ENCODE data around the gene RIC1. TPM values are rescaled to one million over a fixed set of nuclear protein-coding genes. Genes with fewer than 3 reads are reported as not detected.

The RIC1 gene
- total and polyA plus RNA-seq, 2 of the 4 experiments (the other 2 are of a cell fraction) = 28.8 to 76.9 TPM

GRCh38 chr9:5671711-5672353 lies 42.9 kb downstream of the RIC1 start:
- in situ Hi-C loops (cut with MboI; ENCODE audit: low sequenced_read_pairs) = no loop called here
- no CpG with 5 or more reads among the region's 3 CpGs for WGBS, 2 experiments (ENCODE audit: extremely low coverage in 2 of 2, insufficient read length in 1 of 2)

More at GRCh38 chr9:5671711-5672353, 42.9 kb downstream of the RIC1 start:
- no peak overlapping the region for H4K91ac ChIP-seq (ENCODE audit: insufficient read depth, low read depth, low read length)
- H3K4me3 ChIP-seq (ENCODE audit: insufficient read depth, low read depth, low read length) = no peak overlapping the region
- no peak for ATAC-seq (ENCODE audit: low read depth)
- no peak overlapping the region for H3K14ac ChIP-seq (replicated peaks; ENCODE audit: low read depth, low read length)
- no peak overlapping the region for H3K23ac ChIP-seq (ENCODE audit: low read depth, low read length)
- no peak overlapping the region for H3K4ac ChIP-seq (ENCODE audit: low read depth, low read length)
- no peak overlapping the region for H3K4me2 ChIP-seq (ENCODE audit: low read depth, low read length)
- TF ChIP-seq ELK1 (IDR thresholded peaks at IDR 0.05; ENCODE audit: borderline replicate concordance, low read depth, low read length) (no peak), RFX5 (IDR thresholded peaks at IDR 0.05; ENCODE audit: low read depth, low read length) (no peak), RAD21 (IDR thresholded peaks at IDR 0.05; ENCODE audit: low read length) (no peak), CTCF (conservative IDR thresholded peaks at IDR 0.05; ENCODE audit: low read depth, low read length) (no peak), RCOR1 (IDR thresholded peaks at IDR 0.05; ENCODE audit: insufficient replicate concordance, low read length) (no peak), SMC3 (IDR thresholded peaks at IDR 0.05; ENCODE audit: low read depth, low read length) (no peak)
- no peak overlapping the region for H2AK5ac ChIP-seq (ENCODE audit: low read depth, low read length)
- peaks cover 3% of the 10 kb centered on the region; the same call in 1 of the 2 replicates for H3K9me3 ChIP-seq (ENCODE audit: control insufficient read depth, insufficient read depth, low read length)
- H2BK15ac ChIP-seq (ENCODE audit: low read depth, low read length) = no peak overlapping the region
- CTCF ChIA-PET = interaction anchor here (0.6 to 1.1 kb wide), 3 partner anchors 14 to 200 kb away, joined by 3 read pairs; no protein-coding TSS in a partner anchor
- no peak overlapping the region for H4K5ac ChIP-seq (ENCODE audit: low read depth, low read length)
- intact Hi-C loops (cut with micrococcal nuclease) = no loop called here
- POLR2A ChIA-PET (ENCODE audit: unreplicated experiment) = no interaction called here
- H3K36me3 ChIP-seq (ENCODE audit: control insufficient read depth, insufficient read depth, low read length) = peaks cover 9% of the 10 kb centered on the region
- H2BK120ac ChIP-seq (ENCODE audit: low read depth, low read length) = no peak overlapping the region
- DNase-seq = no peak
- no peak overlapping the region for H3K9ac ChIP-seq (ENCODE audit: low read depth, low read length)
- H3K18ac ChIP-seq (ENCODE audit: low read depth, low read length) = no peak overlapping the region
- H2BK5ac ChIP-seq (ENCODE audit: low read depth, low read length, poor library complexity, severe bottlenecking) = no peak overlapping the region
- H3K27me3 ChIP-seq (ENCODE audit: control insufficient read depth, insufficient read depth, low read length) = no peaks in the 10 kb centered on the region
- H3K9me1 ChIP-seq (ENCODE audit: insufficient read depth, low read length) = peaks cover 10% of the 10 kb centered on the region; the same call in 1 of the 2 replicates
- H3K79me1 ChIP-seq (ENCODE audit: low read depth in 1 of 2, low read length in 2 of 2) = peaks cover 20 to 53% of the 10 kb centered on the region in 2 experiments
- H2AFZ ChIP-seq (replicated peaks; ENCODE audit: low read length, poor library complexity) = peak overlapping the region; percentile 48
- H2AK9ac ChIP-seq (replicated peaks; ENCODE audit: low read depth, low read length, poor library complexity) = no peak overlapping the region
- BruUV-seq (replicated peaks) = no TSS peak
- H3K4me1 ChIP-seq (ENCODE audit: control insufficient read depth, insufficient read depth, low read length) = no peaks in the 10 kb centered on the region
- dilution Hi-C loops (cut with HindIII; ENCODE audit: low sequenced_read_pairs, unreplicated experiment) = no loop called here
- no peak overlapping the region for H2BK20ac ChIP-seq (ENCODE audit: low read depth, low read length)
- H3K56ac ChIP-seq (ENCODE audit: extremely low read depth, insufficient read depth, low read length) = no peak overlapping the region; the same call in 1 of the 2 replicates
- no peak overlapping the region for H4K8ac ChIP-seq (ENCODE audit: low read depth in 2 of 2, low read length in 2 of 2)
- H4K20me1 ChIP-seq (ENCODE audit: insufficient read depth, low read length) = peaks cover 56% of the 10 kb centered on the region
- H3K27ac ChIP-seq (ENCODE audit: insufficient read depth, low read length) = no peak overlapping the region
